Stimulated activated CD8-positive, alpha-beta memory T cell treated with anti-CD3 and anti-CD28 coated beads, Interleukin-2, amount 100 ng/mL, for 48 hours (primary cell): ENCODE results near the gene GALNT17.
"Not testable (repeated sequence)": the region's sequence is repeated elsewhere in the genome, so short reads cannot be mapped to it uniquely, and the experiment has no call there.

ENCODE experiments used
- DNase-seq, 2 donors: peaks; one replicate each; pipeline ENCODE4 v3.0.0-alpha.2; 2020; ENCODE audit warnings: low read depth in 2 of 2

Gene GALNT17

DNA sequence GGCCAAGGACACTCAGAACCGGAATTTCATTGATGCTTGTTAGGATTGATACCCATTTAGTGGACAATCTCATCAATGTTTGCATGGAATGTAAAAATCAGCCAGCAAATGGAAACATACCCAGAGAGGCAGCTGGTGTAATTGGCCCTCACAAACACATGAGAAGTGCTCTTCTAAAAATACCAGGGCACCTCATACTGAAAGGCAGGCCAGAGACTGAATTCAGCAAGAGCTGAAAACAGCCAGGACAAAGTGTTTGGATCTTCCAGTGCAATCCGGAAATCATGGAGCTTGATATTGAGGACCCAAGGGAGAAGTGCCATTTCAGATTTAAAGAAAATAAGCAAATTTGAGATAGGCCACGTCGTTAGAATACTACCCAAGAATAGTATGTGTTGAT lies 498.6 kb downstream of the GALNT17 start:
- no peak for DNase-seq

DNA sequence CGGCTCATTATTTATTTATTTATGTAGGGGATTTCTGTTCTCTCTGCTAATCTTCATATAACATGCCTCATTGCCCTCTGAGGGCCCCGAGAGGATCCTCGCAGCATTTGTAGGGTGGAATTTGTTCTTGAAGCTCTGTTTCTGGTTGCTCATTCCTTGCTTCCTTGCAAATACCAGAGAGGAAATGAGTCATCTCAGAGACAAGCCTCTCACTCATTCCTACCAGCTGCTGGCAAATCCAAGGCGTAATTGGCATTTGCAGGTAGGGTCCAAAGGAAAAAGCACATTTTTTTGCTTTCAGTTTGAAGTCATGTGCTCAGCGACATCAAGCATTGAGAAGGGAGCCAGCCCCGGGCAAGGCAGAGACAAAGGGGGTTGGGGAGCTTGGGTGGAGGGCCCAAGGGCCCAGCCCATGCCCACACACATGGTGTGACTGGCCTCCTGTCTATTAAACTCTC lies 501.6 kb downstream of the GALNT17 start:
- DNase-seq: no peak

DNA sequence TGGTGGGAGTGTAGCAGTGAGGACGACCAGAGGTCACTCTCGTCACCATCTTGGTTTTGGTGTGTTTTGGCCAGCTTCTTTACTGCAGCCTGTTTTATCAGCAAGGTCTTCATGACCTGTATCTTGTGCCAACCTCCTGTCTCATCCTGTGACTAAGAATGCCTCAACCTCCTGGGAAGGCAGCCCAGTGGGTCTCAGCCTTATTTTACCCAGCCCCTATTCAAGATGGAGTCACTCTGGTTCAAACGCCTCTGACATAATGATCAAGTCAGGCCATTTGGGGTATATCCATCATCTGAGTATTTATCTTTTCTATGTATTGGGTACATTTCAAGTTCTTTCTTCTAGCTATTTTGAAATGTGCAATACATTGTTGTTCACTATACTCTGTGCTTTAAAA lies 503.9 kb downstream of the GALNT17 start:
- not testable (repeated sequence) for DNase-seq

DNA sequence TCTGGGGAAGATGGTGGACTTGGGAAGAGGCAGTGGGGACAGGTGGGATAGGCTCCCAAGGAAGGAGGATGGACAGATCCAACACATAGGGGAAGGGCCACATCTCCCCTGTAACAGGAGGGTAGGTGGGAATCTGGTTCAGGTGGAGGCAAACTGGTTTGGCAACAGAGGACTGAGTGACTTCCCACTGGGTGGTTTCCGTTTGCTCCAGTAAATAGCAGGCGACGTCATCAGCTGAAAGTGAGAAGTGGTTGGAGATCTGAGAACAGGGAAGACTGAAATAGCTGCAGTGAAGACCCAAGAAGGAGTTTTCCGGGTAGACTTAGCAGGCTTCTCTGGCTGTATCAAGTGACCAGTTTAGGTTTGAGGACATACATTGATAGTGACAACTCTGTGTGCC lies 504.4 kb downstream of the GALNT17 start:
- DNase-seq: no peak

DNA sequence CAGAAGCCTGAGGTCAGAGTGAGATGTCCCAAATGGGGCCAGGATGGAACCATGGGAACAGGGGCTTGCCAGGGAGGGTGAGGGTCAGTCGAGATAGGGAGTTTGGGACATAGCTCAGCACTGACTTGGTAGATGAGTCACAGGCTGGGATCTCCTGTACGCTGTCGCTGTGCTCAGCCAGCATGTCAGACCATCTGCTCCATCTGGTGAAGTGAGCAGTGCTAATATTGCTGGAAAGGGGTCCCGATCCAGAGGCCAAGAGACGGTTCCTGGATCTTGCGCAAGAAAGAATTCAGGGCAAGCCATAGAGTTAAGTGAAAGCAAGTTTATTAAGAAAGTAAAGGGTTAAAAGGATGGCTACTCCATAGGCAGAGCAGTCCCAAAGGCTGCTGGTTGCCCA lies 505.6 kb downstream of the GALNT17 start:
- no peak for DNase-seq

DNA sequence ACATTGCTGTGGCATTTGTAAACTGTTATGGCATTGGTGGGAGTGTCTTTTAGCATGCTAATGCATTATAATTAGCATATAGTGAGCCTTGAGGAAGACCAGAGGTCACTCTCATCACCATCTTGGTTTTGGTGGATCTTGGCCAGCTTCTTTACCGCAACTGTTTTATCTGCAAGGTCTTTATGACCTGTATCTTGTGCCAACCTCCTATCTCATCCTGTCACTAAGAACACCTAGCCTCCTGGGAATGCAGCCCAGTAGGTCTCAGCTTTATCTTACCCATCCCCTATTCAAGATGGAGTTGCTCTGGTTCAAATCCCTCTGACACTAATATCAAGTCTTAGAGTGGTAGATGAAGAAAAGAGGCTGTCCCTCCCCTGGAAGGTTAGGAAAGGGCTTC lies 506.2 kb downstream of the GALNT17 start:
- no peak for DNase-seq

DNA sequence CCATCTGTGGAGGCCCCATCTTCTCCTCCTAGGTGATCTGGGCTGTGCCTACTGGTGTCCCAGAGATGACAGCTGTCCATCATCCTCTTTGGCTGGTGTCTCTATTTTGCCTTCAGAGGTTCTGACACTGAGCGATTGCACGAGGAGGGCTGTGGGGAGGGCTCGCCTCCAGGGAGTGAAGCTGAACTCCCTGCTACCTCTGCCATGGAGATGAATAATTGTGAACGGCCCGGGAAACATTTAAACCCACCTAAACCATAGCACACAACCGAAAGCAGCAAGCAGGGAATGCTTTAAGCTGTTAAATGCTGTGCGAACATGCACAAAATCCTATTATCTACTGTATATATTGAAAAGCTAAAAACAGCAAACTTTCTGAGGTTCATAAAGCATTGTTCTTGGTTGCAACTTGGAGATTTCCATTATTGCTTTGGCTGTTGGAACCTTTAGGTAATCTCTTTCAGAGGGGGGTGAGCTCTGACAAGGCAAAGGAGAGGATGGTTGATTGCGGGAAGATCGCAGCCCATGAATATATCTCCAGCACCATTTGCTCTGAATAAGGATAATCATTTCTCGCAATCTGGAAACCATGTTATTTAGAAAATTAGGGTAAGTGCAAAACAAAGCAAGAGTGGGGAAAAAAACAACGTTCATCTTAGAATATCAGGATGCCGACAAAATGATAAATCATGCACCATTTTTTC lies 507.6 kb downstream of the GALNT17 start:
- DNase-seq: no peak

DNA sequence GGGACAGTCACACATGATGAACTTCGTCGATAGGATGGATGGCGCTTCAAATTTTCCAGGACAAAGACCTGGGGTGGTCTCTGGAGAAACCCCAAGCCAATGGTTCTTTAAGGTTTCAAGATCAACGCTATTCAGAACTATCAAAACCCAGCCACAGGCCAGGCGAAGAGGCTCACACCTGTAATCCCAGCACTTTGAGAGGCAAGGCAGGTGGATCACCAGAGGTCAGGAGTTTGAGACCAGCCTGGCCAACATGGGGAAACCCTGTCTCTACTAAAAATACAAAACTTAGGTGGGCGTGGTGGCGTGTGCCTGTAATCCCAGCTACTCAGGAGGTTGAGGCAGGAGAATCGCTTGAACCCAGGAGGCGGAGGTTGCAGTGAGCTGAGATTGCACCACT lies 511.1 kb downstream of the GALNT17 start:
- not testable (repeated sequence) for DNase-seq

DNA sequence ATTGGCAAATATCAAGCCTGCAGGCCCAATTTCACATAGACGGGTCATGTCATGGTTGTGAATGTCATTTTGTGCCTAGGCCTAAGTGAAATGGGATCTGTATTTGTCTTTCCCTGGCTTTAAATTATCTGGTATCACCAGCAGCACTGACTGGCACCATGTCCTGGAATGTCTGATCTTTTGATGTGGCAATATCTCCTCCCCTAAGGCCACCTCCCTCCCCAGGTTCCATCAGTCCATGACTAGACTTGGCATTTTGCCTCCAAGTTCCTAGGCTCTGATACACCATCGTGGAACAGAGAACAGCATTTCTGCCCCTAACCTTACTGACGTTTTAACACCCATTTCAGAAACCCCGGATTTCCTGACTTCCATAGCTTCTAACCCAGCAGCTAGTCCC lies 513.9 kb downstream of the GALNT17 start:
- no peak for DNase-seq

DNA sequence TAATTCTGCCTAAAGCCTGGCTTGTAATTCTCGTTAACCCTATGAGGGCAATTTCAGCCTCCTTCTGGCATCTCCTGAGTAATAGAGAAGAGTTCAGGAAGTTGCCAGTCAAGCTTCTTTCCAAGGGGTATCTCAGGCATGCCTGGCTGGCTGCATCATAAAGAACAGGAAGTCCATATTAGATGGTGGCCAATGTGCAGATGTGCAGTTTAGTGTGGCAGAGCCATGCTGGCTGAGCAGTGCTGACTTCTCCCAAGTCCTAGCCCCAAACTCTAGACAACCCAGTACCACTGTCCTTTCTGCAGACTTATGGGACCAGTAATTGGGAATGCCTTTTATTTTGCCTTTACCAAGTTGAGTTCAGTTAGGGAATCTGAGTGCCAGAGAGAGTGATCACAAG lies 517.9 kb downstream of the GALNT17 start:
- DNase-seq: no peak

DNA sequence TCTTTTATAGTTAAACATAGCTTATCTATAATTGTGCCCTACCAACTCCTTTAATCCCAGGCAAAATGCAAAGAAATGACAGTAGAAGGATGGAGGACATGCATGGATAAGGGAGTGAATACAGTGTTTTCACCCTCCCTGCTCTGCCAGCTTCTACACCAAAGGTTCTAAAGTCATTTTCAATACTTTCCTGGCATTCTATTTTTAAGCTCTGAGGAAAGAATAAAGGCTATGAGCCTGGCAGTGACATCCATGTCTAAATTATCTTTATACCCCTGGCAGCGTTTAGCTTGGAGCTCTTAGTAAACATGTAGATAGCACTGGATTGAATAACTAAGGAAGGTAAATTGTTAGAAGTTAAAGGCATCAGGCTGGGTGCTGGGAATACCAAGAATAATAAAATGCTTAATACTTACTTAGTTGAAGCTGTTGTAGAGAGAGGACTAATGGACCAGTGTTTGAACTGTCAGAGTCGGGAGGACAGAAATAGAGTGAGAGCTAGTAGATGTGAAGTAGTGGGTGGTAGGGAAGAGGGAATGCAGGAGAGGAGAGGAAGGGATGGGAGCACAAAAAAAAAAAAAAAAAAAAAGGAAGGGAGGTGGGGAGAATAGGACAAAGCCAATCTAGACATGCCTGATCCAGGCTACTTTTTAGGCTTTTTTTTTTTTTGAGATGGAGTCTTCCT lies 518.9 kb downstream of the GALNT17 start:
- no peak for DNase-seq

DNA sequence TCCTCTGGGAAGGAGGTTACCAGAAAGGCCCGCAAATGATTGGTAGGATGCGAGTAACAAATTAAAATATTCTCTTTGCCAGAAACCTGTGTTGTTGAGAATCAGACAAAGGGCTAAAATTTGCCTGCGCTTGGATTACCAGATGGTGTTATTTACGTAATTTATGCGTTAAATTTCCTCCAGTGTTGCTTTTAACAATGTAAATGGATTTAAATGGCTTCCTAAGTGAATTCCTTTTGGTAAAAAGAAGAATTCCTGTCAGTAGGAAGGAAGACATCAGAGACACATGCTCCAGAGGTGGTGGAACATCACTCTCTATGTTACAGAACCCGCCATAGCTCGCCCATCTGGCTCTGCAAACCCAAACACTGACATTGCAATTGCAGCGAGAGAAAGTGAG lies 520.6 kb downstream of the GALNT17 start:
- DNase-seq: no peak

DNA sequence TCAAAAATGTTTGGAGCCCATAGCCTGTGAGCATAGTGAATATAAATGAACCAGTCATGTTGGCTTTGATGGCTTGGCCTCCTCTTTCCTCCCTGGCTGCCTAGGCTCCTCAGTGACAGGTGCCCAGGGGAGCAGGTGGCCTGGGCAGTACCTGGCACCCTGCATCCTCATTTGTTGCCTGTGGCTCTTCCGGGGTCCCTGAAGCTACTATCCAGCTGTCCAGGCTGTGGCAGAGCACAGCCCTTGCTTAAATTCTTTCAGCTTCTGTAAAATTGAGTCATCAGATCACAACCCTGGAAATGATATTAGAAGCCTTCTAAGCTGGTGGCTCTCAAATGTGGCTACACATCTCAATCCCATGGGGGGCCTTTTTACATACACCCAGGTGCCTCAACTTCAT lies 525.4 kb downstream of the GALNT17 start:
- DNase-seq: no peak

DNA sequence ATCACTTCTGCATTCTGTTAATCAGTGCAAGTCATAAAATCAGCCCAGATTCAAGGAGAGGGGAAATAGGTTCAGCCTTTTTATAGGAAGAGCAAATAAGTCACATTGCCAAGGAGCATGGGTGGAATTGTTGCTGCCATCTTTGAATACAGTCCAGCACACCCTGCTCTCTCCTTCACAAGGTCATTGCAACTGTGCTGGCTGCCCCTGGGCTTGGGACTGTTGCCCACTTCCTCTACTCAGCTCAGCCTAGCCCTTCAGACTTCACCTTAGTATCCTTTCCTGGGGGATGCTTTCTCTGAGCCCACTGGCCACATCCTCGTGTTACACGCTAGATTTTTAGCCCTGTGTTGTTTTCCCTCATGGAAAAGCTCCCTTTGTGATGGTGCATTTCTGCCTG lies 527.7 kb downstream of the GALNT17 start:
- no peak for DNase-seq

DNA sequence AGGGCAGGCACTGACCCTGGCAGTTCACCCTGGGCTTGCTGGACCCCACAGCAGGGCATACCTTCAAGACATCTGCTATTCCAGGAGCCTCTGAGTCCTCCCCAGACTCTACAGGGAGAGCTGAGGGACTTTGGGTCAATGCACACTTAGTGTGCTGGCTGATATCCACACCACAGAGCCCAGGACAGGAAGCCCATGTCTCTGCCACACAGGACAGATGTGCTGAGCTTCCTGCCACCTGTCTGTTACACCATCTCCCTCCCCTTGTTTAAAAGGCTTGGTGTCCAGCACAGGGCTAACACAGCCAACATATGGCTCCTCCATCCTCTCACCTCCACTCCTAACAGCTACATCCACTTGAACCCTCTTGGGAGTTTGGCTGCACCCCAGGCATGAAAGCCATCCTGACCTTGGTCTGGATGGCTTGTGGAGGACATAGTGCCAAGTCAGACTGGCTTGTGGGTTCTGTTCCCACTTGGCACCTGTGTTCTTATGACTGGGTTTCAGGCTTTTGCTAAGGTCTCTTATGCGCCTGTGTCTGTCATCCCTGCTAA lies 529.8 kb downstream of the GALNT17 start:
- DNase-seq: no peak

DNA sequence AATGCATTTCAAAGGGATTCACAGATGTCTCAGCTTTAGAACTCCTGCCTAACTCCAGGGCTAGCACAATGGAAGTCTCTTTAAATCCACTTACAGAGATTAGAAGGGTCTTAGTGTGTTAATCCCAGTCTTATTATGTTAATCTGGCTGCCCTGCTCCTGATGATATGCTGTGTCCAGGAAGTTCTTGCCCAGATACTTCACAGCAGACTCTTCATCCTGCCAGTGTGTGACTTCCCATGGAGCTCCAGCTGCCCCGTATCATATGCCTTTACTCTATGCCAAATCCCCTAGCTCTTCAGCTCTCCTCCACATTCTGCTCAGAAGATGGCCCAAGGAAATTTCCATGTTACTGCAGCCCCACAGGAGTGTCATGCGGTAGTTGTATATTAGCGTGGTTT lies 533.8 kb downstream of the GALNT17 start:
- DNase-seq: no peak

DNA sequence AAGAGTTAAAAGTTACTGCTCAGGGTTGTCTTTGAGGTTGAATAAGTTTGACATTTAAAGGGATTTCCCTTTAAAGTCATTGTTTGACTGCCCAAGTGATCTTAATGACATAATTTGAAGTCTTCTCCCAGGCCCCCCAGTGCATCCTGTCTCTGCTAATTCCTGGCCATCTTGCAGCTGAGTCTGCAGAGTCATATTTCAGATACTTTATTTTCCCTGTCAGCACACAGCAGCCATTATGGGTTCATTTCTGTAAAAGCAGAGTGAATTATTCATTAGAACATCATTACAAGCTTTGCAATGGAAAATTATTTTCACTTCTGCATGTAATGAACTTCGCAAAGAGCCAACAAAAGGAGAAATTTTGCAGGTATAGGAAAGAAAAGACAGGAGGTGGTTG lies 536.6 kb downstream of the GALNT17 start:
- DNase-seq: no peak

DNA sequence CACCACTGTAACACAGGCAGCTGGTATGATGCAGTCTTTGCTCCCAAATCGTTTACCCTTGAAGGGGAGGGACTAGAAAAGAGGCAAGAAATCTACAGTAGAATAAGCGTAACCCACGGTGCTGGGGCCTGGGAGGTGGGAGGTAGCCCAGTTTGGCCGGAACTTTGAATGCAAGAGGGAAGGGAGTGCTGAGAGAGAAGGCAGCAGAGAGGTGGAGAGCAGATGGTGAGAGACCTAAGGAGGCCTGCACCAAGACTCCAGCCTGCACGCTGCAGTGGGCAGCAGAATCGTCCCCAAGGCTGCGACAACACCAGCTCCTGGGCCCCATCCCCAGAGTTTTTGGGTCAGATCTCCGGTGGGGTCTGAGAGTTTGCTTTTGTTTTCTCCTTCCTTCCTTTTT lies 547.5 kb downstream of the GALNT17 start:
- no peak for DNase-seq

DNA sequence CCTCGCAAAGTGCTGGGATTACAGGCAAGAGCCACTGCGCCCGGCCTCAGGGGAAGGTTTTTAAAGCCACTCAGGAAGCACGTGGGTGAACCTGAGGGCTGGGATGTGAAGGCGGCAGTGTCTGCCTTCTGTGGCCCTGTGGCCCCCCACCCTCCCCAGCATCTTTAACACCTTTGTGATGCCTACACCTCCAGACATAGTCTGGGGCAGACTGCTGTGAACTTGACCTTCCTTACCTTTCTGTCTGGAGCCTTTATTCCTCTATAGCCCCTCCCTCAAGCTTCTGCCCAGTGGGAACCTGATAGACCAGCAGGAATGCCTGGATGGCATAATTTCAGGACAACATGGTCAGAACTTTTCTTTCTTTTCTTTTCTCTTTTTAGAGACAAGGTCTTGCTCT lies 550.2 kb downstream of the GALNT17 start:
- no peak for DNase-seq

DNA sequence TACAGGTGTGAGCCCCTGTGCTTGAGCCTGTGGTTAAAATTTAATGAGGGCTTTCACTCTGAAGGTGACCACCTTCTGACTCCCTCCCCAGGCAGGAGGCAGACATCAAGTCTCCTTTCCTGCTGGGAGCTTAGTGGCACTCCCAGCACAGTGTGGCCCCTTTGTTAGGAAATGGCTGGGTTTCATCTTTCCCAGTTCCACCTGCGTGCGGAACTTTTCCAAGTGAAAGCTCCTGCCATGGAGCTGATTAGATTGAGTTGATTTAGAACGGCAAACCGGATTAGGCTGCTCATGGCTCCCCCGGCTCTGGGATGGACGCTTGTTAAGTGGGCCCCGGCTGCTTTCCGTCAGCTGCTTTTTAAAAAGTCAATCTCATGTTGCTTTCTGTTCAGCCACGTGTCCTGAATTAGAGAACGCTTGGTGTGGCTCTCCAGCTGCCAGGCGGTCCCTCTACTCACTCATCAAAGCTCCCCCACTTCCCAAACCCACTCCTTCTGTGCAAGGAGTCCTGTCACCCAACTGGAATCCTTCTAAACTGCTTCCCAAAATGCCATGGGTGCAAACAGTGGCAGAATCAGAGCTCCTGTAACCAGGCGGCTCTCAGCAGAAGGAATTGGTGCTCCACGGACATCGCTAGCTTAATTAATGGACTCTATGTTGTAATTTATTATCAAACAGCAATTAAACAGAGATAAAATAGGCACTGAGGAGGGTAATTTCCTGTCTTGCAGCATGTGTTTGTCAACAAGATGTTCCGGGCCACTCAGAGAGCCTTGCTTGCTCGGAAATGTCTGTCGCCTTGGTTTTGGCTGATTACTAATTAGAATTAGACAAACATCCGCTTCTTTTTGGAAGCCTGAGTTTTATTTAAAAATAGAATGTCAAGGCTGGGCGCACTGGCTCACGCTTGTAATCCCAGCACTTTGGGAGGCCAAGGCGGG lies 551.2 kb downstream of the GALNT17 start:
- DNase-seq: no peak

DNA sequence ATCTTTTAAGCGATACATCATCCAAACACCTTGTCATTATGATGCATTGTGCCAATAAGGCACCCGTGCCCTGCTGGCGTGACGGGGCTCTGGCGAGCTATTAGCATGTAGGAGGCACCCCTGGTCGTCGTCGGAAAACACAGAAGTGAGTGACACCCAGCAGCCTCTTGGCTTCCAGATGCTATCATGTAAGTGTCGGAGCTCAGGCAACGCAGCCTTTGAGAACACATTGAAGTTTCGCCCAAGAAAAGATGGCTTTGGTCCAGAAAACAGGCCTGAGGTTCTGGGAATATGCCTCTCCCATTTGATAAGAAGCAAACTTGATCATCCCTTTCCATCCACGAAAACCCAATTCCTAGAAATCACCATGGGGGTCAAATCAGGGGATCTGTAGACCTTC lies 555.3 kb downstream of the GALNT17 start:
- DNase-seq: no peak
